Endothelial cell of umbilical vein (primary cell): ENCODE measurements around the gene PLXNB2.

Source experiments
- CTCF ChIP-seq, 2 donors: IDR thresholded peaks; 1 replicate in 1 of 2; 2 replicates in 1 of 2; pipeline ENCODE4 v1.5.1; 2011; ENCODE audit warnings: low read length in 2 of 2, mild to moderate bottlenecking in 2 of 2, moderate library complexity in 2 of 2, control low read depth in 1 of 2, inconsistent platforms in 1 of 2, low read depth in 1 of 2; ENCODE audit not compliant: insufficient read depth in 1 of 2; ENCODE audit errors: extremely low read depth in 1 of 2
- POLR2A ChIP-seq: IDR thresholded peaks from 2 replicates; pipeline ENCODE4 v1.6.1; 2012; ENCODE audit warnings: low read depth, mild to moderate bottlenecking, control low read depth, low read length
- POLR2AphosphoS5 ChIP-seq: IDR thresholded peaks from 2 replicates; pipeline ENCODE4 v1.6.1; 2012; ENCODE audit warnings: low read depth, mild to moderate bottlenecking, control low read depth, low read length, moderate library complexity; ENCODE audit not compliant: insufficient read depth

- TF ChIP-seq CTCF (IDR thresholded peaks at IDR 0.05; ENCODE audit: extremely low read depth in 1 of 2, insufficient read depth in 1 of 2, low read depth in 1 of 2, low read length in 2 of 2) (no peak), POLR2AphosphoS5 (no peak), POLR2A (no peak)
These were observed 18.1 kb downstream of the PLXNB2 start for GRCh38 chr22:50289151-50289941.
